ENCODE data around the gene FABP7.

DNA sequence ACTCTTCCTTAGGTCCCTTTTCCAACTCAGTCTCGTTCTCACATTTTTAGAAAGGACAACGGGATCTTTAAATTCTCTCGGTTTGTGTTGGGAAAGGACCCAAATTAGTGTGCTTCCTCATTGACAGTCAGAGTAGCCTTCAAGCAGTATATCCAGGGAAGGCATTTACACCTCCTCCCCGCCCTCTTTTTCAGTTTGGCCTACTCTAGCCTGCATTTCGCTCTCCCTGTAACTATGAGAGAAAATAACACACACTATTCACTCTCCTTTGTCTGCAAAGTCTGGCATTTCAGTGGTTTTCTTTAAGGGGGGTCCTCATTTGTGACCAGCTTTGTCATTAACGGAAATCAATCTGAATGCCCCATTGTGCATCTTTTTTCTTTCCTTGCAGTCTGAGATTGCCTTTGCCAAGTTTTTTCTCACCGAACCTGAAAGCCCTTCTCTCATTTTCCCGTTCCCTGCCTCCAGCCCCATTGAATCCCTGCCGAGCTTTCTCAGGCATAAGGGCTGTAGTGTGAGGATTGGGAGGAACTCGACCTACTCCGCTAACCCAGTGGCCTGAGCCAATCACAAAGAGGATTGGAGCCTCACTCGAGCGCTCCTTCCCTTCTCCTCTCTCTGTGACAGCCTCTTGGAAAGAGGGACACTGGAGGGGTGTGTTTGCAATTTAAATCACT, 393 bp upstream of the FABP7 start:
- TF ChIP-seq, protein P1, sequence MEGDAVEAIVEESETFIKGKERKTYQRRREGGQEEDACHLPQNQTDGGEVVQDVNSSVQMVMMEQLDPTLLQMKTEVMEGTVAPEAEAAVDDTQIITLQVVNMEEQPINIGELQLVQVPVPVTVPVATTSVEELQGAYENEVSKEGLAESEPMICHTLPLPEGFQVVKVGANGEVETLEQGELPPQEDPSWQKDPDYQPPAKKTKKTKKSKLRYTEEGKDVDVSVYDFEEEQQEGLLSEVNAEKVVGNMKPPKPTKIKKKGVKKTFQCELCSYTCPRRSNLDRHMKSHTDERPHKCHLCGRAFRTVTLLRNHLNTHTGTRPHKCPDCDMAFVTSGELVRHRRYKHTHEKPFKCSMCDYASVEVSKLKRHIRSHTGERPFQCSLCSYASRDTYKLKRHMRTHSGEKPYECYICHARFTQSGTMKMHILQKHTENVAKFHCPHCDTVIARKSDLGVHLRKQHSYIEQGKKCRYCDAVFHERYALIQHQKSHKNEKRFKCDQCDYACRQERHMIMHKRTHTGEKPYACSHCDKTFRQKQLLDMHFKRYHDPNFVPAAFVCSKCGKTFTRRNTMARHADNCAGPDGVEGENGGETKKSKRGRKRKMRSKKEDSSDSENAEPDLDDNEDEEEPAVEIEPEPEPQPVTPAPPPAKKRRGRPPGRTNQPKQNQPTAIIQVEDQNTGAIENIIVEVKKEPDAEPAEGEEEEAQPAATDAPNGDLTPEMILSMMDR (IDR thresholded peaks at IDR 0.05) = no peak
- TF ChIP-seq POLR2A (IDR thresholded peaks at IDR 0.05) = no peak

Data from testis (tissue), 2 donors.